ENCODE measurements around the gene KCNMA1. TPM values are rescaled to one million over a fixed set of nuclear protein-coding genes. Genes with fewer than 3 reads are reported as not detected.

KCNMA1 gene
- total RNA-seq, 3 donors from 2014 or later = 13.6 to 37.8 (median 15.1) TPM

- Histone ChIP-seq H3K4me1 (no peaks in the 10 kb centered on the region), H3K9me3 (no peaks in the 10 kb centered on the region), H3K4me3 (no peak overlapping the region), H3K36me3 (no peaks in the 10 kb centered on the region), H3K27me3 (no peaks in the 10 kb centered on the region), H3K27ac (no peak overlapping the region)
- no peak for DNase-seq (ENCODE audit: low spot score in 2 of 2)
- intact Hi-C loops (cut with DNase I; ENCODE audit: low total_unique reads) = no loop called here
- TF ChIP-seq POLR2A (IDR thresholded peaks at IDR 0.05) = no peak
- TF ChIP-seq, protein P1, sequence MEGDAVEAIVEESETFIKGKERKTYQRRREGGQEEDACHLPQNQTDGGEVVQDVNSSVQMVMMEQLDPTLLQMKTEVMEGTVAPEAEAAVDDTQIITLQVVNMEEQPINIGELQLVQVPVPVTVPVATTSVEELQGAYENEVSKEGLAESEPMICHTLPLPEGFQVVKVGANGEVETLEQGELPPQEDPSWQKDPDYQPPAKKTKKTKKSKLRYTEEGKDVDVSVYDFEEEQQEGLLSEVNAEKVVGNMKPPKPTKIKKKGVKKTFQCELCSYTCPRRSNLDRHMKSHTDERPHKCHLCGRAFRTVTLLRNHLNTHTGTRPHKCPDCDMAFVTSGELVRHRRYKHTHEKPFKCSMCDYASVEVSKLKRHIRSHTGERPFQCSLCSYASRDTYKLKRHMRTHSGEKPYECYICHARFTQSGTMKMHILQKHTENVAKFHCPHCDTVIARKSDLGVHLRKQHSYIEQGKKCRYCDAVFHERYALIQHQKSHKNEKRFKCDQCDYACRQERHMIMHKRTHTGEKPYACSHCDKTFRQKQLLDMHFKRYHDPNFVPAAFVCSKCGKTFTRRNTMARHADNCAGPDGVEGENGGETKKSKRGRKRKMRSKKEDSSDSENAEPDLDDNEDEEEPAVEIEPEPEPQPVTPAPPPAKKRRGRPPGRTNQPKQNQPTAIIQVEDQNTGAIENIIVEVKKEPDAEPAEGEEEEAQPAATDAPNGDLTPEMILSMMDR (IDR thresholded peaks at IDR 0.05) = no peak
- TF ChIP-seq POLR2AphosphoS5 (IDR thresholded peaks at IDR 0.05) = no peak
Observed at GRCh38 chr10:77070346-77070745, 567.3 kb downstream of the KCNMA1 start.

GRCh38 chr10:77068969-77069368, 568.6 kb downstream of the KCNMA1 start:
- H3K4me3 ChIP-seq = no peak overlapping the region
- H3K27me3 ChIP-seq = no peaks in the 10 kb centered on the region
- H3K4me1 ChIP-seq = no peaks in the 10 kb centered on the region
- H3K36me3 ChIP-seq = no peaks in the 10 kb centered on the region
- H3K9me3 ChIP-seq = no peaks in the 10 kb centered on the region
- no peak for DNase-seq (ENCODE audit: low spot score in 2 of 2)
- no peak overlapping the region for H3K27ac ChIP-seq
- TF ChIP-seq POLR2AphosphoS5 (IDR thresholded peaks at IDR 0.05) (no peak), POLR2A (IDR thresholded peaks at IDR 0.05) (no peak)
- TF ChIP-seq, protein P1 (IDR thresholded peaks at IDR 0.05) = no peak
- intact Hi-C loops (cut with DNase I; ENCODE audit: low total_unique reads) = no loop called here

- H3K4me3 ChIP-seq = no peak overlapping the region
- no peaks in the 10 kb centered on the region for H3K4me1 ChIP-seq
- no peak for TF ChIP-seq POLR2AphosphoS5 (IDR thresholded peaks at IDR 0.05)
- TF ChIP-seq, protein P1 (IDR thresholded peaks at IDR 0.05) = no peak
- TF ChIP-seq POLR2A (IDR thresholded peaks at IDR 0.05) = no peak
- intact Hi-C loops (cut with DNase I; ENCODE audit: low total_unique reads) = no loop called here
- H3K27ac ChIP-seq = no peak overlapping the region
- H3K27me3 ChIP-seq = no peaks in the 10 kb centered on the region
- no peaks in the 10 kb centered on the region for H3K36me3 ChIP-seq
- no peak for DNase-seq (ENCODE audit: low spot score in 2 of 2)
- H3K9me3 ChIP-seq = no peaks in the 10 kb centered on the region
Observed at GRCh38 chr10:77068272-77068671, 569.3 kb downstream of the KCNMA1 start.

DNA sequence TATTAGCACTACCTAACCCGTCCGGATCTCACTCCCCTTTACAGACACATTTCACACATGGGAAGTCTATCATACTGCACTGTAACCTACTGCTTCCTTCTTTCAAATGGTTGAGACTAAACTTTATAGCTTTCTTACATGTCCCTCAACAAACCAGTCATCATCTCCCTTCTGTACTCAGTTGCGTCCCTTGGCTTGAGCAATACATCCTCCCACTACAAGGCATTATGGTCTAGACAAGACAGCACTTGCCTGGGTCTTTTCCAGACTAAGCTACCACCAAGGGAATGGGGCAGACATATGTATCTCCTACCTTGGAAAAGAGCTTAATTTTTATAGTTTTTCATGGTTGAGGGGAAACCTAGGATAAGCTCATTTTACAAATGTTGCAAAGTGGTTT, 575.2 kb downstream of the KCNMA1 start:
- TF ChIP-seq, protein P1 (IDR thresholded peaks at IDR 0.05) = no peak
- TF ChIP-seq POLR2A (IDR thresholded peaks at IDR 0.05) (no peak), POLR2AphosphoS5 (IDR thresholded peaks at IDR 0.05) (no peak)
- no peak overlapping the region for H3K27ac ChIP-seq
- no peaks in the 10 kb centered on the region for H3K9me3 ChIP-seq
- intact Hi-C loops (cut with DNase I; ENCODE audit: low total_unique reads) = no loop called here
- H3K4me1 ChIP-seq = no peaks in the 10 kb centered on the region
- no peak overlapping the region for H3K4me3 ChIP-seq
- DNase-seq (ENCODE audit: low spot score in 2 of 2) = no peak
- H3K27me3 ChIP-seq = no peaks in the 10 kb centered on the region
- no peaks in the 10 kb centered on the region for H3K36me3 ChIP-seq

DNA sequence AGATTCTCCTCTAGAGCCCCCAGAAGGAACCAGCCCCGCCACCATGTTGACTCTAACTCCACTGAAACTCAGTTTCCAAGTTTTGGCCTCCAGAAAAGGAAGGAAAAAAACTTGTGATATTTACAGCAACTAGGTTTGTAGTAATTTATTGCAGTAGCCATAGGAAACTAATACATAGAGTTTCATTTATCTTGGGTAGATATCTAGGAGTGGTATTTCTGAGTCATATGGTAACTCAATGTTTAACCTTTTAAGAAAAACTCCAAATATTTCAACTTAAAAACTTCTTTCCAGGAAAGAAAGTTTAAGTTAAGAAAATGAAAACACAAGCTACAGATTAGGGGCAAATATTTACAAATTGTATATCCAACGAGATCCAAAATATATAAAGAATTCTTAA, 576.7 kb downstream of the KCNMA1 start:
- no peak for DNase-seq (ENCODE audit: low spot score in 2 of 2)
- Histone ChIP-seq H3K9me3 (no peaks in the 10 kb centered on the region), H3K27me3 (no peaks in the 10 kb centered on the region), H3K4me1 (no peaks in the 10 kb centered on the region), H3K4me3 (no peak overlapping the region), H3K27ac (no peak overlapping the region), H3K36me3 (no peaks in the 10 kb centered on the region)
- no peak for TF ChIP-seq POLR2AphosphoS5 (IDR thresholded peaks at IDR 0.05)
- TF ChIP-seq, protein P1 (IDR thresholded peaks at IDR 0.05) = no peak
- intact Hi-C loops (cut with DNase I; ENCODE audit: low total_unique reads) = no loop called here
